ENCODE data around the gene SULT2A1.
"Not testable (repeated sequence)": the region's sequence is repeated elsewhere in the genome, so short reads cannot be mapped to it uniquely, and the experiment has no call there.

Gene SULT2A1

GRCh38 chr19:47886010-47886559, at the start of gene SULT2A1:
Gene SULT2A1, minus strand, starts transcription at chr19:47886315. Its CDS starts 58 bp downstream, at chr19:47886257.
- no peak for DNase-seq

DNA sequence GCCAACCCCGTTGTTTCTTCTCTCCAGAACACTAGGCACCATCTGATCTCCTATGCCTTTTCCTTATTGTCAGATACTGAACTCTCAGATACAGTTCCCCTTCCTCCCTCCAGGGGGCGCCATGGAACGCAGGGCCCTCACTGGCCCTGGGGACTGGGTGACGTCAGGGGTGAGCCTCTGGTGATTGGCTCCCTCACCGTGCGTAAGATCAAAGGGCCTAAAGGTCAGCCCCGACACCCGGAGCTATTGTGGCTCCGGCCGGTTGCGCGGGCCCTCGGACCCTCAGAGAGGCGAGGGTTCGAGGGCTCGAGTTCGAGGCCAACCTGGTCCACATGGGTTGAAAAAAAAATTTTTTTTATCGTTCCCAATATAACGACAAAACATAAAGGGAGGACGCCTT, 42.5 kb upstream of the SULT2A1 start:
- DNase-seq, result peak in 1 of 2 donors; percentile 3

- DNase-seq, result not testable (repeated sequence)
These were observed 34.0 kb upstream of the SULT2A1 start for GRCh38 chr19:47920107-47920506.

GRCh38 chr19:47910191-47910590, 24.1 kb upstream of the SULT2A1 start:
- DNase-seq, result not testable (repeated sequence)

DNA sequence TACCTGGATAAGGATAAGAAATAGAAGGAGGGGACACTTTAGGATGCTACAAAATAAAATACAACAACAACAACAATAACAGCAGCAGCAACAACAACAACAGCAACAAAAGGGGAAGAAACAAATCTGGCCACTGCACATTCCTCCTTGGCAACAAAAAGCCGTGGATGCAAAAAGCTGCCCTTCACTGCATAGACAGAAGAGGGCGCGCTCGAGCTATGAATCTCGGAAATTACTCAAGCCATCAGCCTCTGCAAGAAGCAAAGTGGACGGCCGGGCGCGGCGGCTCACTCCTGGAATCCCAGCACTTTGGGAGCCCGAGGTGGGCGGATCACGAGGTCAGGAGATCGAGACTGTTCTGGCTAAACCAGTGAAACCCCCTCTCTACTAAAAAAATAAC, 23.2 kb upstream of the SULT2A1 start:
- peak; percentile 73 to 83 for DNase-seq

DNA sequence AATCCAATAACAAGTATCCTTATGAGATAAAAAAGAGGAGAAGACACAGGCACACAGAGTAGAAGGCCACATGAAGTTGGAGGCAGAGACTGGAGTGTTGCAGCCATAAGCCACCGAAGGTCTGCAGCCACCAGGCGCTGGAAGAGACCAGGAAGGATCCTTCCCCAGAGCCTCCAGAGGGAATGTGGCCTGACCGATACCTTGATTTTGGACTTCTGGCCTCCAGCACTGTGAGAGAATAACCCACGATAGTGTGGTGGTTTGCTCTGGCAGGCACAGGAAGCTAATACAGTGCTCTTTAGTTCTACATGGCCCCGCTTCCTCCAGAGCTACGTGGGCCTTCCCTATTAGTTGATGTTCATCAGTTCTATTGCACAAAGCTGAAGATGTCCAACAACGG, 15.3 kb upstream of the SULT2A1 start:
- DNase-seq, result no peak

DNA sequence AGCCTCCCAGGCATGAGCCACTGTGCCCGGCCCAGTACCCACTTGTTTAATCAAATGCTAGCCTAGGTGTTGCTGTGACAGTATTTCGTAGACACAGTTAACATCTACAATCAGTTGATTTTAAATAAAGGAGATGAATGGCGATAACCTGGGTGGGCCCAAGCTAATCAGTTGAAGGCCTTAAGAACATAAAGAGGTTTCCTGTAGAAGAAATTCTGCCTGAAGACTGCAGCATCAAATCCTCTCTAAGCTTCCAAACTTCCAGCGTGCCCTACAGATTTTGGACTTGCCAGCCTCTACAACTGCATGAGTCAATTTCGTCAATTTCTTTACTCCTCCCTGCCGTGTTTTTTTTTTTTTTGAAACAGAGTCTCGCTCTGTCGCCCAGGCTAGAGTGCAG, 13.2 kb upstream of the SULT2A1 start:
- no peak for DNase-seq

DNA sequence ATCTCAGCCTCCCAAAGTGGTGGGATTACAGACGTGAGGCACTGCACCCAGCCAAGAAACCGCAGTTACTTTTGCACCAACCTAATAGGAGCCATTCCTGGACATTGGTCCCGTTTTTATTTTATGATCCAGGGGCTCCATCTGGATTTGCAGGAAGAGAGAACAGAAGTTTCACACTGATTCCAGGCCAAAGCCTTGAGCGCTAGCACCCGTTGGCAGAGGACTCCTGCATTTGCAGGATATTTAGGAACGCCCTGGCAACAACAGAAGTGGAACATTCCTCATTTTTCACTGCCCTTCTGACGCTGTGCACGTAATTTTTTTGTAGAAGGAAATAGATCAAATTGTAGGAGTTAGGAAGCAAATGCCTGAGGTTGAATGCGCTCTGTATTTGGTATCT, 11.7 kb upstream of the SULT2A1 start:
- DNase-seq, result no peak

DNA sequence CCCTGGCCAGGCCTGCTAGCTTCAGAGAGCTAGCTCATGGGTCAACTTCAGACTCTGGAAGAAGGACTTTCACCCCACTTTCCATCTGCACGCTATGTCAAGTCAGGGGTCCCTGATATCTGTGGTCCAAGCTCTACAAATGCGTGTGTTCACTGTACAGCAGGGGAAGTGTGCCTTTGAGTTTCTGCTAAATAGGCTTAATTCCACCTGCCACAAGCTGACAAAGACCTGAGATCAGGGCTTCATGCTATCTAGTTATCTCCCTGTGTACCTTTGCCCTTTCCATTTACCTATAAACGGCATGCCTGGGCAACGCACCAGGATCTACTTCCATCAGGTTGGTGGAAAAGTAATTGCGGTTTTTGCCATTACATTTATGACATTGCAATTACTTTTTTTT, 10.7 kb upstream of the SULT2A1 start:
- DNase-seq, result no peak

DNA sequence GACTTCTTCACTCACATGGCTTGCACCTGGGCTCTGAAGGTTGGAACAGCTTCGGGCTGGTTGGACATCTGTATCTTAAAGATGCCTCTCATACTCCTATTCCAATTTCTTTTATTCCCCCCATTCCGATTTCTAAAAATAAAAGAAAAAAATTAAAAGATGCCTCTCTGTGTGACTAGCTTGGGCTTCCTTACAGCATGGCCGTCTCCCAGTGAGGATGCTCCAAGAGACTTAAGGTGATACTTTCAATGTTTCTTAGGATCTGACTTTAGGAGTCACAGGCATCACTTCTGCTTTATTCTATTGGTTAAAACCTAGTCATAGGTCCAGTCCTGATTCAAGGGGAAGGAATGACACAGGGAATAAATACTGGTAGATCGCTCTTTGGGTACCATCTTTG, 9.9 kb upstream of the SULT2A1 start:
- DNase-seq, result no peak

- no peak for DNase-seq
These were observed 9.2 kb upstream of the SULT2A1 start for GRCh38 chr19:47895165-47895782.

- no peak for DNase-seq
These were observed 6.0 kb upstream of the SULT2A1 start for GRCh38 chr19:47891923-47892666.

- DNase-seq, result no peak
These were observed 5.5 kb upstream of the SULT2A1 start for GRCh38 chr19:47891622-47891922.

GRCh38 chr19:47890865-47891621, 4.9 kb upstream of the SULT2A1 start:
- no peak for DNase-seq

DNA sequence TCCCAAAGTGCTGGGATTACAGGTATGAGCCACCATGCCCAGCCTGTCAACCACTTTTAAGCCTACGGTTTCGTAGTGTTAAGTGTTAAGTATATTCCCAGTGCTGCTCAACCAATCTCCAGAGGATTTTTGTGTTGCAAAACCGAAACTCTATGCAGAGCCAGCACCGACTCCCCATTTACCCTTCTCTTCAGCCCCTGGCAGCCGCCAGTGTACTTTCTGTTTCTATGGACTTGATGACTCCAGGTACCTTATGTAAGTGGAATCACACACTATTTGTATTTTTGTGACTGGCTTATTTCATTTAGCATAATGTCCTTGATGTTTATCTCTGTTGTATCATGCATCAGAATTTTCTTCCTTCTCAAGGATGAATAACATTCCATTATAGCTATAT, 1.1 kb downstream of the SULT2A1 start:
- no peak for DNase-seq

DNA sequence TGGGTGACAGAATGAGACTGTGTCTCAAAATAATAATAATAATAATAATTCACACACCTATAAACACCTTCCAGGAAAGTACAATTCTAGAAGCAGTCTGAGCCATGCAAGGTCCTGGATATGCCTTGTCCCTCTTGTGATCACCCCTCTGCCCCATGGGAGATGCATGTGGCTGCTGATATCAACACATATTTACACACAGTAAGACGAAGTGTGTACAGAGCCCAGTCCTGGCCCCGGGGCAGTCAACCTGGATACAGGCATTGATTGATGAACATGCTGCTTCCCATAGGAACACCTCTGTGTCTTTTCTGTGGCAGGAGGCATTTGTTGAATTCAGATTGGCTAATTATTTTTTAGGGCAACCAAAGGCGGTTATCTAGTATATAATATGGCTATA, 3.2 kb downstream of the SULT2A1 start:
- DNase-seq, result no peak

- no peak for DNase-seq
These were observed 4.4 kb downstream of the SULT2A1 start for GRCh38 chr19:47881757-47882156.

DNA sequence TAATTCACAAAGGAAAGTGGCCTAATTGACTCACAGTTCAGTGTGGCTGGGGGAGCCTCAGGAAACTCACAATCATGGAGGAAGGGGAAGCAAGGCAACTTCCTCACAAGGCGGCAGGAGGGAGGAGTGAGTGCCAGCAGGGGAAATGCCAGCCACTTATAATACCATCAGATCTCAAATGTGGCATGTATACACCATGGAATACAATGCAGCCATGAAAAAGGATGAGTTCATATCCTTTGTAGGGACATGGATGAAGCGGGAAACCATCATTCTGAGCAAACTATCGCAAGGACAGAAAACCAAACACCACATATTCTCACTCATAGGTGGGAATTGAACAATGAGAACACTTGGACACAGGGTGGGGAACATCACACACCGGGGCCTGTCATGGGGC, 6.7 kb downstream of the SULT2A1 start:
- not testable (repeated sequence) for DNase-seq

DNA sequence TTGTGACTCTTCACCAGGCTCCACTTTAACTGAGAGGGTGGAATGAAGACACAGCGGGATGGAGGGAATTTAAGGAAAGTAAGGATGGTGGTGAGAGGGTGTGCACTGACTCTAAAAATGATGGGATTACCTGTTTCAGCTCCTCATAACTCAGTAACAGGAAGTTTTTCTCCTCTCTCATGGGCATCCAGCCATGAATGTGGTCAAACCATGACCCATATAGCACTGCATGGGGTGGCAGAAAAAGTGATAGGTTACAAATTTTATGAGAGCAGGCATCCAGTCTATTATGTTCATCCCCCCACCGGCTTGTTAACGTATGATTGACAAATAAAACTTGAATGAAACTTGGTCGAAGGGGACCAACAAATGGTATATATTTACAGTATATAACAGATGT, 7.2 kb downstream of the SULT2A1 start:
- no peak for DNase-seq

- no peak for DNase-seq
These were observed 20.9 kb downstream of the SULT2A1 start for GRCh38 chr19:47865166-47865565.

GRCh38 chr19:47863514-47863936, 22.6 kb downstream of the SULT2A1 start:
- DNase-seq, result peak; percentile 65 to 71

DNA sequence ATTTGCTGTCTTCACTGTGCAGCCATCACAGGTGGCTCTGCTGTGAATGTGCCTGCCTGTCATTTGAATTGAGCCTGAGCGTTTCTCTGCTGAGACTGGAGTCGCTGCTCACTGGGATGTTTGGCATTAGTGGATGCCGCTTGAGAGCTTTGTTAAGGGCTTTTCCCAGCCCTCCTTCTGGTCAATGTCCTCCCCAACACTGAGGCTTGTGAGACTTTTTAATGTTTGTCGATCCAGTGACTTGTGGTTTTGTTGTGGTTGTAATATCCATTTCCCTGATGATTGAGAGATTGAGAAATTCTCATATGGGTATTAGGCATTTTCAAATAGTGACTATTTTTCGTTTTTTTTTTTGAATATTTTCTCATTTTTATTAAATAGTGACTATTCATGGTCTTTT, 24.5 kb downstream of the SULT2A1 start:
- no peak for DNase-seq

- DNase-seq, result no peak
These were observed 25.4 kb downstream of the SULT2A1 start for GRCh38 chr19:47860602-47861297.

Data from CD4-positive, alpha-beta T cell treated with Interleukin-4 for 1 hour (primary cell).